Effector memory CD8-positive, alpha-beta T cell (primary cell): ENCODE data around the gene HES4.

Source experiments
- ATAC-seq: fragments of 150-1000 bp; cut with Tn5 transposase; replicated peaks from 2 replicates; pipeline ENCODE4 v1.10.0; 2021; ENCODE audit warnings: mild to moderate bottlenecking, moderate library complexity
- DNase-seq, 3 experiments: peaks; one replicate each; pipeline ENCODE4 v3.0.0; 2021
- H3K27ac Mint-ChIP-seq, 2 donors: one replicate each; pipeline ENCODE4 v1.8.0; 2022; ENCODE audit warnings: mild to moderate bottlenecking in 2 of 2, mixed read lengths in 2 of 2, moderate library complexity in 2 of 2
- H3K27me3 Mint-ChIP-seq, 2 donors: one replicate each; pipeline ENCODE4 v1.8.0; 2022; ENCODE audit warnings: mixed read lengths in 2 of 2
- H3K36me3 Mint-ChIP-seq: one replicate; pipeline ENCODE4 v1.8.0; 2022; ENCODE audit warnings: mild to moderate bottlenecking, moderate library complexity, mixed read lengths; ENCODE audit not compliant: insufficient read depth
- H3K4me1 Mint-ChIP-seq, 2 donors: one replicate each; pipeline ENCODE4 v1.8.0; 2022; ENCODE audit warnings: low read depth in 2 of 2, mixed read lengths in 2 of 2
- H3K4me3 Mint-ChIP-seq, 2 donors: one replicate each; pipeline ENCODE4 v1.8.0; 2022; ENCODE audit warnings: mild to moderate bottlenecking in 2 of 2, mixed read lengths in 2 of 2, moderate library complexity in 2 of 2
- H3K9me3 Mint-ChIP-seq, 2 donors: one replicate each; pipeline ENCODE4 v1.8.0; 2022; ENCODE audit warnings: mixed read lengths in 2 of 2

HES4 gene

GRCh38 chr1:953524-954320 is 46.2 kb downstream of the HES4 start:
- ATAC-seq (no peak), DNase-seq (no peak)
- Mint-ChIP-seq H3K27ac (no peak overlapping the region), H3K4me3 (no peak overlapping the region), H3K9me3 (no peaks in the 10 kb centered on the region), H3K27me3 (no peaks in the 10 kb centered on the region), H3K4me1 (peaks cover 20 to 23% of the 10 kb centered on the region in 2 donors), H3K36me3 (peaks cover 41% of the 10 kb centered on the region)

- Mint-ChIP-seq H3K27ac (no peak overlapping the region), H3K4me1 (peaks cover 9 to 15% of the 10 kb centered on the region in 2 donors), H3K9me3 (no peaks in the 10 kb centered on the region), H3K27me3 (no peaks in the 10 kb centered on the region), H3K36me3 (peaks cover 37% of the 10 kb centered on the region), H3K4me3 (no peak overlapping the region)
- ATAC-seq (no peak), DNase-seq (no peak)
These were observed 47.3 kb downstream of the HES4 start for GRCh38 chr1:952603-953002.

- DNase-seq (no peak), ATAC-seq (no peak)
- Mint-ChIP-seq H3K4me1 (peaks cover 5 to 11% of the 10 kb centered on the region in 2 donors), H3K27ac (no peak overlapping the region), H3K36me3 (peaks cover 33% of the 10 kb centered on the region), H3K4me3 (no peak overlapping the region), H3K9me3 (no peaks in the 10 kb centered on the region), H3K27me3 (no peaks in the 10 kb centered on the region)
These were observed 47.7 kb downstream of the HES4 start for GRCh38 chr1:952201-952600.

- peaks cover 31% of the 10 kb centered on the region for H3K36me3 Mint-ChIP-seq
- no peaks in the 10 kb centered on the region for H3K9me3 Mint-ChIP-seq
- H3K27me3 Mint-ChIP-seq, result no peaks in the 10 kb centered on the region
- peaks cover 5 to 9% of the 10 kb centered on the region in 2 donors for H3K4me1 Mint-ChIP-seq
- H3K27ac Mint-ChIP-seq, result no peak overlapping the region
- DNase-seq, result no peak
- no peak for ATAC-seq
- H3K4me3 Mint-ChIP-seq, result no peak overlapping the region
These were observed 48.5 kb downstream of the HES4 start for GRCh38 chr1:951364-951763.

- ATAC-seq (no peak), DNase-seq (no peak)
- Mint-ChIP-seq H3K27me3 (no peaks in the 10 kb centered on the region), H3K9me3 (no peaks in the 10 kb centered on the region), H3K4me1 (peaks cover 5 to 9% of the 10 kb centered on the region in 2 donors), H3K36me3 (peaks cover 31% of the 10 kb centered on the region), H3K27ac (no peak overlapping the region), H3K4me3 (no peak overlapping the region)
These were observed 49.0 kb downstream of the HES4 start for GRCh38 chr1:950881-951280.

- Mint-ChIP-seq H3K27me3 (no peaks in the 10 kb centered on the region), H3K4me3 (no peak overlapping the region), H3K9me3 (no peaks in the 10 kb centered on the region), H3K27ac (no peak overlapping the region), H3K4me1 (peaks cover 8% of the 10 kb centered on the region in 2 donors), H3K36me3 (peaks cover 31% of the 10 kb centered on the region)
- ATAC-seq (no peak), DNase-seq (no peak)
These were observed 49.6 kb downstream of the HES4 start for GRCh38 chr1:950268-950667.
